HG03520 (cell line): ENCODE data around the gene ARHGDIG.

Source experiments
- ATAC-seq: cut with Tn5 transposase; IDR thresholded peaks from one replicate; pipeline ENCODE4 v1.9.1; 2021; ENCODE audit warnings: mild to moderate bottlenecking, moderate library complexity; ENCODE audit not compliant: unreplicated experiment

ARHGDIG gene

GRCh38 chr16:279531-279930 lies 860 bp upstream of the ARHGDIG start:
- no peak for ATAC-seq

DNA sequence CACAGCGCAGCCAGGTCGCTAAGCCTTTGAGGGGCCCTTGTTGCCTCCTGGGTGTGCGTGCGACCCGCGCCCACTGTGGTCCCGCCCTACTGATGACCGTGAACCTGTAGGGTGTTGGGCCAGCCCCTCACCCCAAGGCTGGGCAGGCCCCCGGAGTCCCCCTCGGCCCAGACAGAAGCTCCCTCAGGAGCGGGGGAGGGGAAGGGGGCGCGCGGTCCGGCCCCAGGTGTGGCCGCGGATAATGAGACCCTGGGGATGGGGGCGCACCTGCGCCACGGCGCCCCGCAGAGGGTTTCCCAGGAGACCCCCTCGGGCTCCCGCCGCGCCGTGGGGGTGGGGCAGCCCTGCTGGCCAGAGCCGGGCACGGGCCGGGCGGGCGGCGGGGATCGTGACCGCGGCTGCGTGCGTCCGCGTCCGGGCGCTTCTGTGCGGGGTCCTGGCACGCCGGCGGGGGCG lies 358 bp upstream of the ARHGDIG start:
- no peak for ATAC-seq

DNA sequence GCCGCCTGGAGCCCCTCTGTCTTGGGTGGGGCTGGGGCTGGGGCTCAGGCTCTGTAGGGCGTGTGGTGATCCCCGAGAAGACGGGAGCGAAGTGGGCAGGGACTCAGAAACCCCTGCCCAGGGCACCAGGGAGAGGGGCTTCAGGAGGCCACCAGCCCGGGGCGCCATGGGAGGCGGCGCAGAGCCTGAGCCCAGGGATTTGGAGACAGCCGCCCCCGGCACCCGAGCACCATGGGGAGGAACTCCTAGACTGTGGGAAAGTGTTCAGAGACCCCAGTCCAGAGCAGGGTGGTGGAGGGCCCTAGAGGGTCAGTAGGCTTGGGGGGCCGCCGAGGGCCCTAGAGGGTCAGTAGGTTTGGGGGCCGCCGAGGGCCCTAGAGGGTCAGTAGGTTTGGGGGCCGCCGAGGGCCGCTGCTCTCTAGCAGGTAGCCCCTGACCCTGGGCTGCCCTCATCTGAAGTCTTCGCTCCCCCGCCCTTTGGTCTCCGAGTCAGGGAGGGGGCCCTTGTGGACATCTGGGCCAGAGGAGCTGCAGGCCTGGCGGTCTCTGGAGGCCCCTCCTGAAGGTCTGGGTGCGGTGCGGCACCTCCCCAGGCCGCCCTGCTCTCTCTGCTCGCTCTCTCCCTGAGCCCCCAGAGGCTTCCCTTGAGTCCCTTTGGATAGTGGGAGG lies 734 bp downstream of the ARHGDIG start:
- ATAC-seq, result no peak

DNA sequence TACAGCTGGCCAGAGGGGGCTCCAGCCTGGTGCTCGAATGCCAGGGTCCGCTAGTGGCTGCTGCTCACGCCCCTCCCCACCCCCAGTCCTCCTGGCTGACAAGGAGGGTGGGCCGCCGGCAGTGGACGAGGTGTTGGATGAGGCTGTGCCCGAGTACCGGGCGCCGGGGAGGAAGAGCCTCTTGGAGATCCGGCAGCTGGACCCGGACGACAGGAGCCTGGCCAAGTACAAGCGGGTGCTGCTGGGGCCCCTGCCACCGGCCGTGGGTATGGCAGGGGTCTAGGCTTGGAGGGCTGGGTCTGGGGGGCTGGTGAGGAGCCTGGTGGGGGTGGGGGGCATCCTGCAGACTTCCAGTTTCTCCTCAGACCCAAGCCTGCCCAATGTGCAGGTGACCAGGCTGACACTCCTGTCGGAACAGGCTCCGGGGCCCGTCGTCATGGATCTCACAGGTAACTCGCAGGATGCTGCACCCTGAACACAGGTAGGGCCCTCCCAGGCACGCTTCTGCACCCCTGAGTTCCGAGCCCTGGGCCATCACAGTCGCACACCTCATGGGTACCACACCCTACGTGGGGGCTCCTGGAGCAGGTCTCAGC lies 1.4 kb downstream of the ARHGDIG start:
- no peak for ATAC-seq

DNA sequence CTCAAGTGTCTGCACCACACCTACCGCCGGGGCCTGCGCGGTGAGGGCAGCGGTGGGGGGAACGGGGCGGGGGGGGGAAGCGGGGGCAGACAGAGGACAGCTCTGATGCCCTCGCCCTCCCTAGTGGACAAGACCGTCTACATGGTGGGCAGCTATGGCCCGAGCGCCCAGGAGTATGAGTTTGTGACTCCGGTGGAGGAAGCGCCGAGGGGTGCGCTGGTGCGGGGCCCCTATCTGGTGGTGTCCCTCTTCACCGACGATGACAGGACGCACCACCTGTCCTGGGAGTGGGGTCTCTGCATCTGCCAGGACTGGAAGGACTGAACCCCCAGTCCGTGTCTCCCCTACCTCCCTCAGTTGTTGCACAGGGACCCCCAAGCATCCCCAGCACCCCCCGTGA lies 2.1 kb downstream of the ARHGDIG start:
- ATAC-seq, result no peak

- no peak for ATAC-seq
Observed at GRCh38 chr16:283033-283805, 2.8 kb downstream of the ARHGDIG start, which contains the start of gene PDIA2. Gene PDIA2, plus strand, starts transcription at chr16:283164. Its CDS starts 6 bp downstream, at chr16:283170.

GRCh38 chr16:284204-285120 lies 4.1 kb downstream of the ARHGDIG start:
- ATAC-seq, result no peak

- no peak for ATAC-seq
Observed at GRCh38 chr16:285146-286055, 5.0 kb downstream of the ARHGDIG start.

DNA sequence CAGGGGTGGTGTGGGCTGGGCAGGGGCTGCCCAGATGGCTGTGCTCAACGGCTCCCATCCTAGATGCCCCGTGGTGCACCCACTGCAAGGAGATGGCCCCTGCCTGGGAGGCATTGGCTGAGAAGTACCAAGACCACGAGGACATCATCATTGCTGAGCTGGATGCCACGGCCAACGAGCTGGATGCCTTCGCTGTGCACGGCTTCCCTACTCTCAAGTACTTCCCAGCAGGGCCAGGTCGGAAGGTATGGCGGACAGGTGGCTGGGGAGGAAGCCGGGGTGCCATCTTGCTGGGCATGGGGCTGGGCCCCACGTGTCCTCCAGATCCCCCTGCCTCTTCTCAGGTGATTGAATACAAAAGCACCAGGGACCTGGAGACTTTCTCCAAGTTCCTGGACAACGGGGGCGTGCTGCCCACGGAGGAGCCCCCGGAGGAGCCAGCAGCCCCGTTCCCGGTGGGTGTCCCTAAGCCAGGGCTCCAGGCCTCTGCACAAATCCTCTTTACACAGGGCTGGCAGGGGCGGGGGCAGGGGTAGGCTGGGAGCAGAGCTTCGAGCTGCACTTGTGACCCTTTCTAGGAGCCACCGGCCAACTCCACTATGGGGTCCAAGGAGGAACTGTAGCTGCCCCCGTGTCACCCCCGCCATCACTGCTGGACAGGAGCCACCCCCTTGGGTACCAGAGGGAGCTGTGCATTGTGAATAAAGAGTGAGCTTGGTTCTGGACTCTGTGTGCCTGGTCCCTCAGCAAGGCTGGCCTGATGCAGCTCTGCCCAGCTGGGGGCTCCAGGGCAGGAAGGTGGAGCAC lies 6.3 kb downstream of the ARHGDIG start:
- ATAC-seq, result no peak

GRCh38 chr16:287298-287811 lies 7.0 kb downstream of the ARHGDIG start:
- no peak for ATAC-seq

GRCh38 chr16:287981-288920 lies 7.9 kb downstream of the ARHGDIG start:
- no peak for ATAC-seq

DNA sequence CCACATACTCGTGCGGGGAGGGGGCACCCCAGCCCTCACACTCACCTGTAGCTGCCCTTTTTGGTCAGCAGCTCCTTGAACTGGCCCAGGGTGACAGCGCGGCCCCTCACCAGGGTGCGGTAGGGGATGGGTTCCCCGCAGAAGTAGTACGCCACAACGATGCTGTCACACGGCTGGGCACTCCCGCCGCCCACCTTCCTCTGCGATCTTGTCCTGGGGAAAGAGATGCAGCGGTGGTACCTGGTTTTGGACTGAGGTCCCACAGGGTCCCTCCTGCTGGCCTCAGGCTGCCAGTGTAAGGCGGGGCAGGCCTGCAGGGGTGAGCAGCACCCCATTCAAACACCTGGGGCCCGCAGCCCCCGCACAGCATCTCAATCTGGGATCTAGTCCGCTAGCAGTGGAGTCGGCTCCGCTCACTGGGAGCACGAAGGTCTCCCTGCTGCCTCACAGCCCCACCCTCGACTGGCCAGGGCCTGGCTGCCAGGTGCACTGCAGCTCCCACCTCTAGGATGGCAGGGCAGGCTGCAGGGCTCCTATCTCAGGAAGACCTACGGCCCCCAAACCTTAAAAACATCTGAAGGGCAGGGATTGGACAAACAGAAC lies 9.1 kb downstream of the ARHGDIG start:
- ATAC-seq, result no peak

- ATAC-seq, result no peak
Observed at GRCh38 chr16:290015-290680, 9.8 kb downstream of the ARHGDIG start.

DNA sequence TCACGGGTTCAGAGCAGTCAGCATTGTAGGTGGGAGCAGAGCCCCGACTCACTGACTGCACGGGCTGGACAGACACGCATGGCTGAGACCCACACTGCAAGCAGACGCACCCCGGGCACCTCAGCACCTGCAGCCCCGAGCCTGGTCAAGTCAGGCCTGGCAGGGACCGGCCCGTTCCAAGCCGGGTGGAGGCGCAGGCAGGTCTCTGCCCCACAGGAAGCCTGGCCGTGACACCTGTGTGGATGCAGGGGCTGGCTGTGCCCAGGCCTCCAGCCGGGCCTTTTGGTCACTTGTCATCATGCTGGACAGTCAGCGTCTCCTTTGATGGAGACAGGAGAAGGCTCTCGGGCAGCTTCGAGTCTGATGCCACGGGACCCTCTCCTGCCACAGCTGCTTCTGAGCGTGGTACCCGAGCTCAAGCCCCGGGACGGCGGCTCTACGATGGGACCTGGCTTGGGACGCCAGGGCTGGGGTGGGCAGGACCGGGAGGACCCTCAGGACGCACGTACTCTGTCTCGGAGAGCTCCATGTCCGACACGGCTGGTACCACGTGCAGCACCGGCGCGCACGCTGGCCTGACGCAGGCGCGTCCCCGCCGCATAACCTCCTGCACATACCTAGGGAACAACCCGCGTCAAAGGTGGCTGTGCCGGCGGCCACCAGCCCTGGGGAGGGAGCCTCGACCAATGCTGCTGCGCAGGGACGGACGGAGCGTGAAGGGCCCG lies 10.5 kb downstream of the ARHGDIG start:
- no peak for ATAC-seq

DNA sequence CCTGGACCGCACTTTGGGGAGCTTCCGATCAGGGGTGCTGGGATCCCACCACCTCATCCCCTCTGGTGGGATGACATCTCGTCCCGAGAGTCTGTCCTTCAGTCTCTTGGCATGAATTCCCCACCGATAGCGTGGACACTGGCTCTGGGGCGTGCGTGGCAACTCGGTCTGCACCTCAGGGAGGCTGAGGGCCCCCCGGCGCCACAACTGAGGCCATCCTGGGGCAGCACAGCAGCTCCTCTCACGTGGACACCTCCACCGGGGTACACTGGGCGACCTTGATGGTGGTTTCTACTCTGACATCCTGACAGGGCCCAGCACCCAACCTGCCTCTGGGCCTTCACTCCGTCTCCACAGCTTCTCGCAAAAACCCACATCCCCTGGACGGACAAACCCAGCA lies 11.1 kb downstream of the ARHGDIG start:
- no peak for ATAC-seq
